Heart left ventricle (tissue), 13 donors: Measurements from ENCODE around the gene KIF13A.
"Not testable (repeated sequence)": the region's sequence is repeated elsewhere in the genome, so short reads cannot be mapped to it uniquely, and the experiment has no call there.

Experiments
- CTCF ChIP-seq, 12 donors: fragments of 200-600 bp; sonication (generic) in 4 of 12; IDR thresholded peaks; one replicate each; pipeline versions ENCODE4 v1.5.0 to v1.8.0; 2018 to 2022; ENCODE audit warnings: antibody characterized with exemption in 12 of 12, mild to moderate bottlenecking in 5 of 12
- POLR2A ChIP-seq, 2 donors: fragments of 450-650 bp; IDR thresholded peaks; one replicate each; pipeline ENCODE4 v1.6.1; 2017; ENCODE audit warnings: antibody characterized with exemption in 2 of 2, mild to moderate bottlenecking in 2 of 2, moderate library complexity in 2 of 2
- donor health status: ischemic (EF 13 %, LVEDD 7.1; RV severe dilation, severe dysfunction).
- donor health status: DM: no; HTN: yes; CAD: no.
- donor health status: DM: no; HTN: no; CAD: no.
- donor health status: ischemic (EF 25% LVEDD 6.9; RV normal size, moderate dysfunction).
- donor health status: ischemic (EF 25% LVEDD 5.7; RV mildly dilated, moderate dysfunction).
- donor health status: ischemic (EF 35%, LVEDD 5.7; RV mildly dilated, moderate dysfunction).
- donor health status: nonischemic (EF 11% LVEDD 7.7; RV severe dilation, severe dysfunction).
- donor health status: DM: yes; HTN: yes; CAD: no.
- donor health status: PGD.
- donor health status: ischemic (EF 29% LVEDD 5.4; RV normal size, mild dysfunction).
- donor health status: nonischemic (EF 23%, LVEDD 6.1; RV moderate dilation, normal function).

DNA sequence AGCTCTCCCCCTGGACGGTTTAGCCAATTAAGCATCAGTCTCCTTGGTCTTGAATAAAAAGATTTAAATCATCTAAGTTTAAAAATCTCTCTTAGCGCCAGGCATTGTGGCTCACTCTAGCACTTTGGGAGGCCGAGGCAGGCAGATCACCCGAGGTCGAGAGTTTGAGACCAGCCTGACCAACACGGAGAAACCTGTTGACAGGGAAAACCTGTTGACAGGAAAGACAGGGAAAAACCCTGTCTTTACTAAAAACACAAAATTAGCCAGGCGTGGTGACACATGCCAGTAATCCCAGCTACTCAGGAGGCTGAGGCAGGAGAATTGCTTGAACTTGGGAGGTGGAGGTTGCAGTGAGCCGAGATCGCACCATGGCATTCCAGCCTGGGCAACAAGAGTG is 97.7 kb downstream of the KIF13A start:
- not testable (repeated sequence) for TF ChIP-seq CTCF, POLR2A (IDR thresholded peaks at IDR 0.05)
